SW 1271 (cell line): ENCODE measurements around the gene ZNF300.
"Not testable (repeated sequence)": the region's sequence is repeated elsewhere in the genome, so short reads cannot be mapped to it uniquely, and the experiment has no call there.

Experiments
- DNase-seq, 2 experiments: peaks; one replicate each; lab custom pipeline; 2025; lab: John Stamatoyannopoulos, UW

ZNF300 gene

GRCh38 chr5:150845185-150845859 is 59.5 kb downstream of the ZNF300 start:
- DNase-seq: not testable (repeated sequence)
